Left colon (tissue), 2 donors: ENCODE measurements around the gene EXOC3L2. TPM values are rescaled to one million over a fixed set of nuclear protein-coding genes. Genes with fewer than 3 reads are reported as not detected.

Experiments
- ATAC-seq: fragments of 200-7000 bp; cut with Tn5 transposase; one replicate; pipeline ENCODE4 v1.9.1; 2020; ENCODE audit warnings: mild to moderate bottlenecking, moderate library complexity
- DNase-seq, 2 donors: peaks; one replicate each; pipeline ENCODE4 v3.0.0-alpha.2; 2020
- intact Hi-C, 2 donors: fragments of 100-400 bp; cut with DNase I in 1 of 2; cut with micrococcal nuclease in 1 of 2; formaldehyde crosslinking; loops; one replicate each; pipeline versions ENCODE4 v1.11.2 to v1.14.0; 2022; cut with DNase I, micrococcal nuclease
- total RNA-seq, 2 donors: library from RNA; stranded (reverse); fragmentation: NEBNext Ultra II Directional; extraction: Animal tissue kit (Norgen Biotek cat#: 25700); gene quantifications; one replicate each; pipeline ENCODE4 v1.2.1, GENCODE V29; 2021
- donor health status: DM: no; HTN: no; CAD: no.
- donor health status: DM: yes; HTN: yes; CAD: no.

Gene EXOC3L2
- total RNA-seq, 2 donors from 2014 or later = 1.3 to 1.4 TPM

GRCh38 chr19:45195764-45196163 is 49.4 kb downstream of the EXOC3L2 start:
- ATAC-seq = no peak
- no peak for DNase-seq
- intact Hi-C loops = no loop called here

- ATAC-seq (no peak), DNase-seq (no peak)
- intact Hi-C loops = no loop called here
These were observed 53.8 kb downstream of the EXOC3L2 start for GRCh38 chr19:45191375-45191774.

- DNase-seq (no peak), ATAC-seq (no peak)
- intact Hi-C loops = no loop called here
These were observed 55.2 kb downstream of the EXOC3L2 start for GRCh38 chr19:45189971-45190370.

GRCh38 chr19:45187421-45188100 is 57.6 kb downstream of the EXOC3L2 start:
- intact Hi-C loops = no loop called here
- ATAC-seq (peak; percentile 50), DNase-seq (no peak)

GRCh38 chr19:45186509-45187334 is 58.5 kb downstream of the EXOC3L2 start:
- no peak for DNase-seq
- intact Hi-C loops = no loop called here
- no peak for ATAC-seq

GRCh38 chr19:45184115-45184514 is 61.1 kb downstream of the EXOC3L2 start:
- ATAC-seq = no peak
- intact Hi-C loops = no loop called here
- no peak for DNase-seq

GRCh38 chr19:45182758-45183157 is 62.4 kb downstream of the EXOC3L2 start:
- DNase-seq (no peak), ATAC-seq (no peak)
- intact Hi-C loops = no loop called here

- intact Hi-C loops = no loop called here
These were observed 64.3 kb downstream of the EXOC3L2 start for GRCh38 chr19:45180936-45181335.

GRCh38 chr19:45179892-45180370 is 65.3 kb downstream of the EXOC3L2 start:
- intact Hi-C loops = loop anchor here in 1 of 2 donors (10.0 kb wide), 1 partner anchor 85 kb away; the partner anchor contains the start of gene PPP1R37
- DNase-seq (no peak), ATAC-seq (no peak)

More at GRCh38 chr19:45180936-45181335, 64.3 kb downstream of the EXOC3L2 start:
- DNase-seq = no peak
- no peak for ATAC-seq

- DNase-seq (peak in 1 of 2 donors; percentile 60), ATAC-seq (peak; percentile 11)
- intact Hi-C loops = loop anchor here in 1 of 2 donors (10.0 kb wide), 1 partner anchor 84 kb away; the partner anchor contains the start of gene PPP1R37
These were observed 65.9 kb downstream of the EXOC3L2 start for GRCh38 chr19:45179072-45179891.

- peak; percentile 100 for DNase-seq
- intact Hi-C loops = loop anchor here in 1 of 2 donors (10.0 kb wide), 1 partner anchor 84 kb away; the partner anchor contains the start of gene PPP1R37
- peak; percentile 89 for ATAC-seq
These were observed 66.7 kb downstream of the EXOC3L2 start, which contains the start of gene BLOC1S3 for GRCh38 chr19:45178262-45179071. TSS of gene BLOC1S3 (plus strand) at chr19:45178784. CDS start at chr19:45179297, 513 bp downstream.

- intact Hi-C loops = loop anchor here in 1 of 2 donors (10.0 kb wide), 1 partner anchor 83 kb away; the partner anchor contains the start of gene PPP1R37
- DNase-seq (no peak), ATAC-seq (peak; percentile 18)
These were observed 67.4 kb downstream of the EXOC3L2 start, which contains the start of gene TRAPPC6A for GRCh38 chr19:45177817-45178261. TSS of gene TRAPPC6A (minus strand) at chr19:45178237. CDS start at chr19:45178218, 19 bp downstream.

- no peak for DNase-seq
- intact Hi-C loops = loop anchor here in 1 of 2 donors (10.0 kb wide), 1 partner anchor 81 kb away; the partner anchor contains the start of gene PPP1R37
- ATAC-seq = no peak
These were observed 69.5 kb downstream of the EXOC3L2 start for GRCh38 chr19:45175515-45176345.

- DNase-seq = no peak
- ATAC-seq = no peak
- intact Hi-C loops = loop anchor here in 1 of 2 donors (10.0 kb wide), 1 partner anchor 79 kb away; the partner anchor contains the start of gene PPP1R37
These were observed 71.4 kb downstream of the EXOC3L2 start for GRCh38 chr19:45173816-45174215.

- no peak for DNase-seq
- no peak for ATAC-seq
- intact Hi-C loops = loop anchor here in 1 of 2 donors (10.0 kb wide), 1 partner anchor 78 kb away; the partner anchor contains the start of gene PPP1R37
These were observed 72.5 kb downstream of the EXOC3L2 start for GRCh38 chr19:45172611-45173208.

GRCh38 chr19:45172173-45172572 is 73.0 kb downstream of the EXOC3L2 start:
- intact Hi-C loops = loop anchor here in 1 of 2 donors (10.0 kb wide), 1 partner anchor 77 kb away; the partner anchor contains the start of gene PPP1R37
- peak; percentile 42 for ATAC-seq
- no peak for DNase-seq
